Hematopoietic multipotent progenitor cell treated with erythropoietin and hydrocortisone succinate and interleukin-3 and kit ligand, for 15 days (in vitro differentiated cells): Measurements from ENCODE around the gene PPP3CA.
"Not testable (repeated sequence)": the region's sequence is repeated elsewhere in the genome, so short reads cannot be mapped to it uniquely, and the experiment has no call there.

ENCODE experiments used
- DNase-seq: peaks from one replicate; pipeline ENCODE4 v3.0.0-alpha.2; 2015; ENCODE audit warnings: low spot score

PPP3CA gene

GRCh38 chr4:101211146-101211553, 136.2 kb downstream of the PPP3CA start:
- no peak for DNase-seq

- DNase-seq, result no peak
Observed at GRCh38 chr4:101210331-101210730, 137.0 kb downstream of the PPP3CA start.

GRCh38 chr4:101208171-101208570, 139.2 kb downstream of the PPP3CA start:
- DNase-seq, result no peak

- no peak for DNase-seq
Observed at GRCh38 chr4:101205916-101206315, 141.4 kb downstream of the PPP3CA start.

- DNase-seq, result no peak
Observed at GRCh38 chr4:101201421-101201820, 145.9 kb downstream of the PPP3CA start.

GRCh38 chr4:101200561-101200960, 146.8 kb downstream of the PPP3CA start:
- DNase-seq, result no peak

- no peak for DNase-seq
Observed at GRCh38 chr4:101199507-101200285, 147.6 kb downstream of the PPP3CA start.

- DNase-seq, result no peak
Observed at GRCh38 chr4:101198682-101199339, 148.5 kb downstream of the PPP3CA start.

GRCh38 chr4:101197350-101197749, 150.0 kb downstream of the PPP3CA start:
- DNase-seq, result no peak

GRCh38 chr4:101192244-101192643, 155.1 kb downstream of the PPP3CA start:
- DNase-seq, result no peak

- no peak for DNase-seq
Observed at GRCh38 chr4:101191302-101192098, 155.8 kb downstream of the PPP3CA start.

- DNase-seq, result no peak
Observed at GRCh38 chr4:101190751-101191150, 156.6 kb downstream of the PPP3CA start.

GRCh38 chr4:101188906-101189305, 158.4 kb downstream of the PPP3CA start:
- no peak for DNase-seq

- no peak for DNase-seq
Observed at GRCh38 chr4:101187841-101188240, 159.5 kb downstream of the PPP3CA start.

- no peak for DNase-seq
Observed at GRCh38 chr4:101186567-101187184, 160.7 kb downstream of the PPP3CA start.

GRCh38 chr4:101184668-101185067, 162.7 kb downstream of the PPP3CA start:
- DNase-seq, result no peak

- no peak for DNase-seq
Observed at GRCh38 chr4:101183666-101184373, 163.5 kb downstream of the PPP3CA start.

- DNase-seq, result no peak
Observed at GRCh38 chr4:101183221-101183620, 164.1 kb downstream of the PPP3CA start.

- not testable (repeated sequence) for DNase-seq
Observed at GRCh38 chr4:101182688-101183087, 164.6 kb downstream of the PPP3CA start.

- no peak for DNase-seq
Observed at GRCh38 chr4:101178731-101179130, 168.6 kb downstream of the PPP3CA start.

- no peak for DNase-seq
Observed at GRCh38 chr4:101177154-101177553, 170.2 kb downstream of the PPP3CA start.
